HL-60 (cell line): ENCODE measurements around the gene LEPR.

Source experiments
- GABPA ChIP-seq: IDR thresholded peaks from 2 replicates; pipeline ENCODE4 v1.6.1; 2012; ENCODE audit warnings: low read depth
- POLR2AphosphoS5 ChIP-seq: IDR thresholded peaks from 2 replicates; pipeline ENCODE4 v1.6.1; 2012; ENCODE audit warnings: low read depth
- SPI1 ChIP-seq: IDR thresholded peaks from 2 replicates; pipeline ENCODE4 v1.6.1; 2012; ENCODE audit warnings: low read depth, mild to moderate bottlenecking, borderline replicate concordance
- TF ChIP-seq, protein P1 (sequence below): IDR thresholded peaks from one replicate; pipeline ENCODE4 v1.5.1; 2011; ENCODE audit warnings: low read length, control low read depth, inconsistent platforms; ENCODE audit not compliant: insufficient read depth
- TF ChIP-seq, protein P2 (sequence below): IDR thresholded peaks from 2 replicates; pipeline ENCODE4 v1.6.1; 2012; ENCODE audit warnings: low read depth; ENCODE audit not compliant: insufficient replicate concordance

DNA sequence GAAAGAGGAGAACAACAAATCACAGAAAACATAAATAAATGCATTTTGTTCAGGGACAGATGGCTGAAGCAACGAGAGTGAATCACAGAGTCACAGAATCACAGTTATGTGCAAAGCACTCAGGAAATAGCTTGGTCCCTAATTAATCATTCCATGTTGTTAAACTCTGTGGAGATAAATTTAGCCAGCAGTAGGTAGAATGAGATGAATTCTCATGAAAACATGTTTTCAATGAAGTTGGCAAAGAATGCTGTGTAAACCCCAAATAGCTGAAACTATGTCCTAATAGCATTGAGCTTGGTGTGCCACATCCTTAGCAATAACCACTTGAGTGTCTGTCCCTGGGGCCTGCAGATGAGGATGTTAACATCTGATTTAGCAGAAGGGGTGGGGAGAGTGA lies 20.4 kb downstream of the LEPR start:
- TF ChIP-seq, protein P1, sequence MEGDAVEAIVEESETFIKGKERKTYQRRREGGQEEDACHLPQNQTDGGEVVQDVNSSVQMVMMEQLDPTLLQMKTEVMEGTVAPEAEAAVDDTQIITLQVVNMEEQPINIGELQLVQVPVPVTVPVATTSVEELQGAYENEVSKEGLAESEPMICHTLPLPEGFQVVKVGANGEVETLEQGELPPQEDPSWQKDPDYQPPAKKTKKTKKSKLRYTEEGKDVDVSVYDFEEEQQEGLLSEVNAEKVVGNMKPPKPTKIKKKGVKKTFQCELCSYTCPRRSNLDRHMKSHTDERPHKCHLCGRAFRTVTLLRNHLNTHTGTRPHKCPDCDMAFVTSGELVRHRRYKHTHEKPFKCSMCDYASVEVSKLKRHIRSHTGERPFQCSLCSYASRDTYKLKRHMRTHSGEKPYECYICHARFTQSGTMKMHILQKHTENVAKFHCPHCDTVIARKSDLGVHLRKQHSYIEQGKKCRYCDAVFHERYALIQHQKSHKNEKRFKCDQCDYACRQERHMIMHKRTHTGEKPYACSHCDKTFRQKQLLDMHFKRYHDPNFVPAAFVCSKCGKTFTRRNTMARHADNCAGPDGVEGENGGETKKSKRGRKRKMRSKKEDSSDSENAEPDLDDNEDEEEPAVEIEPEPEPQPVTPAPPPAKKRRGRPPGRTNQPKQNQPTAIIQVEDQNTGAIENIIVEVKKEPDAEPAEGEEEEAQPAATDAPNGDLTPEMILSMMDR: no peak
- TF ChIP-seq, protein P2, sequence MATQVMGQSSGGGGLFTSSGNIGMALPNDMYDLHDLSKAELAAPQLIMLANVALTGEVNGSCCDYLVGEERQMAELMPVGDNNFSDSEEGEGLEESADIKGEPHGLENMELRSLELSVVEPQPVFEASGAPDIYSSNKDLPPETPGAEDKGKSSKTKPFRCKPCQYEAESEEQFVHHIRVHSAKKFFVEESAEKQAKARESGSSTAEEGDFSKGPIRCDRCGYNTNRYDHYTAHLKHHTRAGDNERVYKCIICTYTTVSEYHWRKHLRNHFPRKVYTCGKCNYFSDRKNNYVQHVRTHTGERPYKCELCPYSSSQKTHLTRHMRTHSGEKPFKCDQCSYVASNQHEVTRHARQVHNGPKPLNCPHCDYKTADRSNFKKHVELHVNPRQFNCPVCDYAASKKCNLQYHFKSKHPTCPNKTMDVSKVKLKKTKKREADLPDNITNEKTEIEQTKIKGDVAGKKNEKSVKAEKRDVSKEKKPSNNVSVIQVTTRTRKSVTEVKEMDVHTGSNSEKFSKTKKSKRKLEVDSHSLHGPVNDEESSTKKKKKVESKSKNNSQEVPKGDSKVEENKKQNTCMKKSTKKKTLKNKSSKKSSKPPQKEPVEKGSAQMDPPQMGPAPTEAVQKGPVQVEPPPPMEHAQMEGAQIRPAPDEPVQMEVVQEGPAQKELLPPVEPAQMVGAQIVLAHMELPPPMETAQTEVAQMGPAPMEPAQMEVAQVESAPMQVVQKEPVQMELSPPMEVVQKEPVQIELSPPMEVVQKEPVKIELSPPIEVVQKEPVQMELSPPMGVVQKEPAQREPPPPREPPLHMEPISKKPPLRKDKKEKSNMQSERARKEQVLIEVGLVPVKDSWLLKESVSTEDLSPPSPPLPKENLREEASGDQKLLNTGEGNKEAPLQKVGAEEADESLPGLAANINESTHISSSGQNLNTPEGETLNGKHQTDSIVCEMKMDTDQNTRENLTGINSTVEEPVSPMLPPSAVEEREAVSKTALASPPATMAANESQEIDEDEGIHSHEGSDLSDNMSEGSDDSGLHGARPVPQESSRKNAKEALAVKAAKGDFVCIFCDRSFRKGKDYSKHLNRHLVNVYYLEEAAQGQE: no peak
- TF ChIP-seq POLR2AphosphoS5 (no peak), GABPA (no peak), SPI1 (no peak)
